Measurements from ENCODE around the gene ZBTB16. TPM values are rescaled to one million over a fixed set of nuclear protein-coding genes. Genes with fewer than 3 reads are reported as not detected.

ZBTB16 gene
- total RNA-seq, 1 experiment from 2014 or later: not detected

DNA sequence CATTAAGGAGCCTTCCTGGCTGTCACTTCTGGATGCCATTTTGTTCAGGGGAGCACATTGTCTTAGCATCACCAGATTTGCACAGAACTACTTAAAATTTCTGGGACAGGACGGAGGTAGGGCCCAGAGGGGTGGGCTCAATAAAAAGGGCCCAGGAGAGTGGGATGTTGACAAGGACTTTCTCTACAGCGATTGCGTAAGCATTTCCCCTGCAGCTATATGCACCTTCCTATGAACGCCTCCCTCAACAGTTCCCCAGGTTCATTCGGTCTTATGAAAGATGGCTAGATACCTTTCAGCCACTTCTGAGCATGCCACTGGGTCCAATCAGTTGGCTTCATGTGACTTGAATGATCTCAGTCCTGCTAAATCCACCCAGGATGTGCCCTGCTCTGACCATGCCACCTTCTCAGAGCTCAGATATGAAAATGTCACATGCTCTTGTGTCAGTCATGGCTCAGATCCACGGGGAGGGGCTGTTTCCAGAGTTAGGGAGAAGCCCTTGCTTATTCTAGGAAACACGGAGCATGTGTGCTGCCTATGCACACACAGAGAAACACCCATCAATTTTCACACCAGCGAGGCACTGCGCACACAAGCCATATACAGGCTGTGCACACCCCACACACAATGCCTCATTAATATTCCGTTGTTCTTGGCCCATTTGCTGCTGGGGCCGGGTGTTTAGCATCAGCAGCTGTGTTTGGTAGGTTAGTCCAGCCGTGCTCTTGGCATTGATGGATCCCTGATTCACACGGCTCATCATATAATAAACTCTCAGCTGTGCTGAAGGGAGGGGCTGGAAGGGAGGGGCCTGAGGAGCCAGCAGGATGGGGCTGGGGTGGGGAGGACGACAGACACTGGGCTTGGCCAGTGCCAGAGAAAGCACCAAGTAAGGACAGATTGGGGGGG lies 184.2 kb downstream of the ZBTB16 start:
- DNase-seq (ENCODE audit: low read depth): no peak

DNA sequence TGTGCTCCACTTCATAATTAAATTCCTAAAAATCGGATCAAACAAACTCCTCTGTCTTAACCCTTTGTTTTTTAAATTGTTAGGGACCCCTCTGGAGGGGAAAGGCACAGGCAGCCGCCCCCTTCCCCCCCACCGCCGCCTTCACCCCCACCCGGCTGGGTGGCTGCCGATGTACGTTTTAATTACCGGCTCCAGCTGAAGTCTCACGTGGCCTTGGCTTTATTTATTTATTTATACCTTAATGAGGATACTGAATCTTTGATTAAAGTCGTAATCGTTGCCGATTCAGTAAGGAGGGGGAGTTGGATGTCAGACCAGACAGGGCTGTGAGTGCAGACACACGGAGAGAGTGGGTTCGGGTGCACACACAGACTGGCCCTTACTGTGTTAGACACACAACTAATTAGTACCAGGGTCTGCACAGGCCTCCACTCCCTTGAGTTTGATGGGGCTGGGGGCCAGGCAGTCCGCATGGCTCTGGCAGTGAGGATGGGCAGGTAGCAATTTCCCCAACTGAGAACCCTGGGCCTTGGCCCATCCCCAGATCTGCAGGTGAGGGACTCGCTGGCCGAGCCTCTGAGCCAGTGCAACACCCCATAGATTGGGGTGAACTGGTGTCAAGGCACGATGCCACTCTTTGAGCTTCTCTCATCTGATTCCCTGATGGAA lies 185.3 kb downstream of the ZBTB16 start:
- DNase-seq (ENCODE audit: low read depth): no peak

DNA sequence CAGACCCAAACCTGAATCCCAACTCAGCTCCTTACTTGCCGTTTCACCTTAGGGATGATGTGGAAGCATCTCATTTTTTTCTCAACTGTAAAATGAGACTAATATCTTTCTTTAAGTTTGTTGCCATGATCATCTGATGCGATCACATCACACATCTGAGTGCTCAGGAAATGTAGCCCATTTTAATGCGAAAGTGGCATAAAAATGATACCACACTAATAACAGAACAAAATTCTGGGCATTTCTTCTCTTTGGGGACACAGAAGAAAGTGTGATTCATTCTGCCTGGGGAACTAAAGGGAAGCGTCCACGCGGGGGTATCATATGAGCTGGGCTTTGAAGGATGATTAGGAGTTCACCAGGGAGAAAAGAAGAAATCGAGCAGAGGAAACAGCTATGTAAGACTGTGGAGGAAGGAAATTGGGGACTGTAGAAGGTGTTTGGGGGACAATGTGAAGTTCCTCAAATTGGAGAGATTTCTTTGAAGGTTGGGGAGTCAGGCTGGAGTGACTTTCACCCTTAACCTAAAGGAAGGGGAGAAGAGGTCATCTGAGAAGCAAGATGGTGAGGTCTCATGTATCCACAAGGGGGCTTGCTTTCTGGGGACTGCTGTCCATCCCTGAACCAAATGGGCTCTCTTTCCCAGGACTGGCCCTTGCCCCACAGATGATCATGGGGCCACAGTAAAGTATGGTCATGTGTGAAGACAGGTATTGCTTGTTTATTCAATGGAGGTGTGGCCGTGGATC lies 187.0 kb downstream of the ZBTB16 start:
- DNase-seq (ENCODE audit: low read depth): no peak

DNA sequence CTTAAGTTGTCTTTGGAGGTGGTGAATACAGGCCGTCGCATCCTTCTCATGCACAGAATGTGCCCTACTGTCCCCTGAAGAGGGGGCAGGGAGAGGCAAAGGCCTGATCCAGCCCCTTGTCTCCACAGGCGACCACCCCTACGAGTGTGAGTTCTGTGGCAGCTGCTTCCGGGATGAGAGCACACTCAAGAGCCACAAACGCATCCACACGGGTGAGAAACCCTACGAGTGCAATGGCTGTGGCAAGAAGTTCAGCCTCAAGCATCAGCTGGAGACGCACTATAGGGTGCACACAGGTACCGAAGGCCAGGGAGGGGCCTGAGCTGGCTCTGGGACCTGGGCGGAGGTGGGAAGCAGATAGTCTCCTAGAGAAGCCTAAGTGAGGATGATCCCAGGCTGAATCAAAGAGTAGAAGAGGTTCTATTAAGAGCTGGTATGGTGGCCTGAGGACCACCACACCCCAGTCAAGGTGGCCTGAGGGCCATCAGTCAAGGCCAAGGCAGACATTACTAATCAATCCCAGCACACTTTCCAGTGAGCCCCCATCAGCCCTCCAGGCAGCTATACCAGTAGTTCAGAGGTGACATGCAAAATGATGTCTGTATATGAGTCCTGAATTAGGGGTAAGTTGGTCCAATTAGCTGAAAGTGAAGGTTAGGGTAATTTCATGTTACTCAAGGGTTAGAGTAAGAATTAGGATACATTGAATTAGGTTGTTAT lies 187.7 kb downstream of the ZBTB16 start:
- DNase-seq (ENCODE audit: low read depth): no peak

DNA sequence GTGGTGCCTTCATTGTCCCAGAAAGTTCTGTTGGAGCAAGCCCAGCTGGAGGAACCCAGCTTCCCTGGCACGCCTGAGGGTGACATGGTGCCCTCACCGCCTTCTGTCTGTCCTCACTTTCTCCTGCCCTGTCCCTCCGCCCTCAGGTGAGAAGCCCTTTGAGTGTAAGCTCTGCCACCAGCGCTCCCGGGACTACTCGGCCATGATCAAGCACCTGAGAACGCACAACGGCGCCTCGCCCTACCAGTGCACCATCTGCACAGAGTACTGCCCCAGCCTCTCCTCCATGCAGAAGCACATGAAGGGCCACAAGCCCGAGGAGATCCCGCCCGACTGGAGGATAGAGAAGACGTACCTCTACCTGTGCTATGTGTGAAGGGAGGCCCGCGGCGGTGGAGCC lies 190.7 kb downstream of the ZBTB16 start:
- no peak for DNase-seq (ENCODE audit: low read depth)

DNA sequence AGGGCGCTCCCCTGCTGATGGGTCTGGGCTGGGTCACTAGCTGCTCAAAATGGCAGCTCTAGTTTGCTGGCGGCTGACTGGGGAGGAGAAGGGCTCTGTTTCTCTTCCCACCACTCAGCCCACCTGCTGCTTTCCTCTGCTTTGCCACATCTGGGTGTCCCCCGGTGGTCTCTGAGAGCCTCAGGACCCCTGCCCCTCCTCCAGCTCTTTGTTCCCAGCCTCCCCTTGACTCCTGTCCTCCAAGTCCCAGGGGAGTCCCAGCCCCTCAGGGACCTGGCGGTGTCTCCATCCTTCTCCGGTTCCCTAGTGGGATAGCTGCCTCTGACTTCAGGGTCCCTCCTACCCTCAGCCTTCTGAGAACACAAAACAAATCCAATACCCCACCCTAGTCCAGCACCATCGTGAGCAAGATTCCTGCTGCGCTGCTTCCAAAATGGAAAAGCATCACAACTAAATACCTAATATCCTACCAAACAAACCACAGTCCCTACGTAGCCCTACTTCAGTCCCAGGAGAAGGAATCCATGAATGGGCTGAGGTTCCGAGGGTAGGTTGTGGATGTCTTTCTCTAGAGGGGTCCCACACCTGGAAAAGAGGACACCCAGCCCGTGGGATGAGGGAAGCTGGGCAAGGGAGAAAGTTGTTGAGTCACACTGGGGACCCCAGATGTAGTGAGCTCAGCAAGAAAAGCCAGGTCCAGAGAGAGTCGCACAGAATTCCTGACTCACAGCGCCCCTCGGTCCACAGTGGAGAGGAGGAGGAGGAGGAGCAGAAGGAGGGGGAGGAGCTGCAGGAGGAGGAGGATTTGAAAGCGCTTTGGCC lies 191.7 kb downstream of the ZBTB16 start:
- DNase-seq (ENCODE audit: low read depth): peak; percentile 34

DNA sequence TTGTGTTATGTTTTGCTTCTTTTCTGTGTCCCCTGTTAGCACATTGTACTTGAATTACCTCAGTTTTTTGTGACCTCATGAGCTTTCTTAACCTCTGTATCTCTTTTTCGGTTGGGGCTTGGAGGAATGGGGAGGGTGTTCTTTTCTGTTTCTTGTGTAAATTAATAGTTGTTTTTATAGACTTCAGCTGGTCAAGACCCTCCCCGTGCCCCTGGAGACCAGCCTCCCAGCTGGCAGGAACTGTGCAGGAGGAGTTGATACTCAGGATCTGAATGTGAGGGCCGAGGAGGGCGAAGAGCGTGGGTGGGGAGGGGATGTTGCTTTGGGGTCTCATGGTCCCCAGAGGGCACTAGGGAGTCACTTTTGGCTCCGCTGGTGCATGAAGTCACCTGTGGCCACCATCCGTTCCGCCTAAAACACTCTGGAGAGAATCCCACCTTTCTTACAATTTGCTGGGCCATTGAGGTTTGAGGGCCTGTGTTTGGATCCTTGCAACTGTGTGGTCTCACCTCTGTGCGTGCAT lies 192.4 kb downstream of the ZBTB16 start:
- no peak for DNase-seq (ENCODE audit: low read depth)

DNA sequence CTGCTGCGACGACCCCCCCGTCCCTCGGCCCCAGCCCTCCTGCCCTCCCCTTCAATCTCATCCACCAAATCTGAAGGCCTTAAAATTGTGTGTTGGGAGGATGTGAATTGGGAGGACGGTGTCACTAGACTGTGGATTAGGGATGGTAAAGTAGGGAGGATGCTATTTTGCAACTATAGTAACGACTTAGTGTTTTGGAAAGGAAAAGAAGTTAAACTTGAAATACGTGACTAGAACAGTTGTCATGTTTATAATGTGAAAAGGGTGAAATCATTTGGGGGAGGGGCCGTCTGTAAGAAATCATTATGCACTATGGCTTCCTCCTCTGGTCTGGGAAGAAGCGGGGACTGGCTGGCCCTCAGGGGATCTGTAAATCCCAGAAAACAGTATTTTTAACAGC lies 193.3 kb downstream of the ZBTB16 start:
- DNase-seq (ENCODE audit: low read depth): no peak

DNA sequence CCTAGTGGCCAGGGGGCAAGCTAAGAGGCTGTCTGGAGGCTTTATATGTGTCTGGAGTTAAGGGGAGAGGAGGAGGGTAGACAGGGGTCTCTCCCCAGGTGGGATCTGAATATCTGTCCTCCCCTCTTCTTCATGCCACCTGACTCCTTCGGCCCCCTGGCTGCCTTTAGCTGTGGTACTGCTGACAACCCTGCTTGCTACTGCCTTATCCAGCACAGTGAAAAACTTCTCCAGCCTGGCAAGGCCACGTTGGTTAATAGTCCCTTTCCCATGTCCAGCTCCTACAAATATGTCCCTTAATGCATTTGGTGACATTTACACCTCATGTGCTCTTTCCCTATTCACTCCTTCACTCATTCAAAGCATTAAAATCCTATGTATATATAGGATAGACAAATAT lies 194.3 kb downstream of the ZBTB16 start:
- DNase-seq (ENCODE audit: low read depth): no peak

DNA sequence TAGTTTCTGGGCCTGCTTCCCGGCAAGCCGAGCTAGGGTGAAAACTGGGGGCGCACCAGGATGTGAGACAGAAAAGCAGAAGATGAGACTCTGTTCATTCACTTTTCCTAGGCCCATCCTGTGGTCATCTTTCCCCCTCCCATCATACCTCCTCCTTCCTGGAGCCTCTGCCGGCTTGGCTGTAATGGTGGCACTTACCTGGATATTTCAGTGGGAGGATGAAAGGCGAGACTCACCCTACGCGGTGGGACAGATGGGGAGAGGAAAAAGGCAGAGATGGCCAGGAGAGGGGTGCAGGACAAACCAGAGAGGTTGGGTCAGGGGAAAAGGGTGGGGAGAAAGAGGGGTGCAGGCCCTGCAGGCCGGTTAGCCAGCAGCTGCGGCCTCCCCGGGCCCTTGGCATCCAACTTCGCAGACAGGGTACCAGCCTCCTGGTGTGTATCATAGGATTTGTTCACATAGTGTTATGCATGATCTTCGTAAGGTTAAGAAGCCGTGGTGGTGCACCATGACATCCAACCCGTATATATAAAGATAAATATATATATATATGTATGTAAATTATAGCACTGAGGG lies 195.1 kb downstream of the ZBTB16 start:
- no peak for DNase-seq (ENCODE audit: low read depth)

DNA sequence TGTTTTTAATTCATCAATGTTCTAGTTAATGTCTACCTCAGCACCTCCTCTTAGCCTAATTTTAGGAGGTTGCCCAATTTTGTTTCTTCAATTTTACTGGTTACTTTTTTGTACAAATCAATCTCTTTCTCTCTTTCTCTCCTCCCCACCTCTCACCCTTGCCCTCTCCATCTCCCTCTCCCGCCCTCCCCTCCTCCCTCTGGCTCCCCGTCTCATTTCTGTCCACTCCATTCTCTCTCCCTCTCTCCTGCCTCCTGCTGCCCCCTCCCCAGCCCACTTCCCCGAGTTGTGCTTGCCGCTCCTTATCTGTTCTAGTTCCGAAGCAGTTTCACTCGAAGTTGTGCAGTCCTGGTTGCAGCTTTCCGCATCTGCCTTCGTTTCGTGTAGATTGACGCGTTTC lies 195.8 kb downstream of the ZBTB16 start:
- no peak for DNase-seq (ENCODE audit: low read depth)

DNA sequence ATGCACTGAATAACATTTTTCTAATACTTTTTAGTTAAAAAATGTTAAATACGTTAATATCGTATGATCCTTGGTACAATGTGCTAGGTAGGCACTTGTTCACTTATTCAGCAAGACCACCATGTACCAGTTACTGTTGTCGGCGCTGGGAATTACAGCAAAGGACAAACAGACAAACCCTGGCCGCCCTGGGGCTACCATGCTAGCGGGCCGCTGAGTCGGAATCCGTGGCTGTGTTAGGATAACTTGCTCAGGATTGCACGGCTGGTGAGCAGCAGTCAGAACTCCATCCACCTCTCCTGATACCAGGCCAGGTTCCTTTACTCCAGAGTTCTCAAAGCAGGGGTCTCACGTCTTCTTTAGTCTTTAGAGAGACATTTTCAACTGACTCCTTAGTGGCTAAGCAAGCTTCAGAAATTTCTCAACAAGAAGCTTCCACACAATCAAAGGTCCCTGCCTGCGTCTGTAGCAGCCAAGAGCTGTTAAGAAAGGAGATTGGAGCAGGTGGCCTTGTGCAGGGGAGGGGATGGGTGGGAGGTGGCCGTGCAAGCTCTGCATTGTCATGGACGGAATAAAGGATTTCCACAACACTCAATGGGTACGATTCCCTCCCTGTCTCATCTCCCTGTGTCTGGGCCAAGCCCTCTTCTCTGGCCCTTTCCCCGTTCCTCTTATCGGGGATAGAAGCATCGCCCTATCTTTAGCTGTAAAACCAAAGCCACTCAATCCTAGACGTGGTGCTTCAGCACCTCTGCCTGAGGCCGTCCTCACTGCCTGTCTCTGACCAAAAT lies 196.9 kb downstream of the ZBTB16 start:
- no peak for DNase-seq (ENCODE audit: low read depth)

DNA sequence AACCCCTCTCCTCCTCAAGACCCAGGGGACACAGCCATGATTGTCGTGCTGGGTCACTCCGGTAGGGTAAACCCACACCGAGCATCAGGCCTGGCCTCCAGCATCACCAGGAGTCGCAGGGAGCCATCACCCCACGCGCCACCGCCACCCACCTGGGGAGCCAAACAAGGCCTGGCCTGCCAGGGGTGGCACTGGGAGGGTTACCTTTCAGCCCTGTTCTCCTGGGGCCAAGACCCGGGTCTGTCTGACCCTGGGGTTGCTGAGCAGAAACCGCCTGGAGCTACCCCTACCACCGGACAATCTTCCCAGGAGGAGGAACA lies 197.4 kb downstream of the ZBTB16 start:
- no peak for DNase-seq (ENCODE audit: low read depth)

DNA sequence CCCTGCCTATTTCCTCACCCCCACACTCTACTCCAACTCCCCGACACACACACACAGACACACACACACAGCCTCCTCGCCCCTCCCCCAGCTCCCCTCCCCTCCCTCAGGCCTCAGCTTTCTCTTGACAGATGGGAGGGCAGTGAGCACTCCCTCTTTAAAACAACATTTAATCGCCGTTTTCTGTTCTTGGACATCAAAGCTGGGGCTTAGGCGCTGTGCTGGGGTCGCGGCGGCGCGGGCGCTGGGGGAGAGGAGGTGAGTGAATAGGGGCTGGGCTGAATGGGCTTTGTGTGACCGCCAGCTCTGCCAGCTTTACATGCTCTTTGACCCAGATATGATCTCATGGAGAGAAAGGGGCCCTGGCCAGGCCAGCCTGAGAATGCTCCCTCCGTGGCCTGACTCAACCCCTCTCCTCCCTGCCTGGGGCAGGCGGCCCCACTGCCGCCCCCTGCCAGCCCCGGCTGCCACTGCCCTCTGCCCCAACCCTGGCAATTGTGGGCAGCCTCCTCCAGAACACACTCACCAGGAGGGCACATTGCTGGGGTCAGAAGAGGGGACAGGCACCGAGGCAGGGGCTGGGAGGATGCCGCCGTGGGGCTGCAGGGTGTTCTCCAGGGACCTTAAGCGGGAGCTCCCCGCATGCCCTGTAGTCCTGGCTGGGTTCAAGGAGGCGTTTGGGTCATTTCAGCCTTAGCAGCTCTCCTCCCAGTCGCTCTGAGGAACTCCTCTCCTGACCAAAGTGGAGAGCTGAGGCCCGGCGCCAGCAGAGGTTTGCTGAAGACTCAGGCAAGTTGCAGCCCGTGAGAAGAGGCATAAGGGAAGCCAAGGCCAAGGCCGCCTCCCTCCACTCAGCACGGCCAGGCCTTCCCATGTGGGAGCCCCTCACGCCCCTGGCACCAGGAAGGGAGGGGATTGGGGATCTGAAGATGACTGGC lies 198.4 kb downstream of the ZBTB16 start:
- peak; percentile 49 for DNase-seq (ENCODE audit: low read depth)

DNA sequence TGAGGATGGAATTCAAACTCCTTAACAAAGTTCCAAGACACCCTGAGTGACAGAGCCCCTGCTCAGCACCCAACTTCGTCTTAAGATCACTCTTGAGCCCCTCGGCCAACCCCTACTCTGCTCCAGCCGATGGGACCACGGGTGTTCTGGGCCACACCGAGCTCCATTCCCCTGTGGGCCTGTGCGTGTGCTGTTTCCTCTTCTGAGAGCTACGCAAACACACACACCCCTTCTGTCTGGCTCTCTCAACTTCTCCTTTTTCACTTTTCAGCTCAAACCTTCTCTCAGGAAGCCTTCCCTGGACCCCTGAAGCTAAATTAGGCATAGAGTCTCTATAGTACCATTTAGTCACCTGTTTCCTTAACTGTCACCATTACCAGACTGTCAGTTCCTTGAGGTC lies 199.2 kb downstream of the ZBTB16 start:
- DNase-seq (ENCODE audit: low read depth): no peak

DNA sequence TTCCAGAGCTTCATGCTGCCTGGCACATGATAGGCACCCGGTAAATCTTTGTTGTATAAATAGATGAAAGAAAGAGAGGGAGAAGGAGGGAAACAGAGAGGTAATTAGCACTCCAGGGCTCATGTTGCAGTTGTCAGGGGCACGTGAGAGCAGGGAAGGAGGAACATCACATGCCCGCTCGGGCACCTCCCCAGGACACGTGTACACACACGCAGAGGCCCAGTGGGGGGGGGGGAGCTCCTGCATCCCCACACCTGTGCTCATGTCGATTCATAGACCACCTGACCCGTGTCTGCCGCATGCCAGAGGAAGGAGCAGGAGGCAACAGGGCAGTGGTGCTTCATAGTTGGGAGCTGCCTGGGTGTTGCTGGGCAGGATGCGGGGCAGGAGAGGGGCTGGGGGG lies 199.6 kb downstream of the ZBTB16 start:
- DNase-seq (ENCODE audit: low read depth): no peak

DNA sequence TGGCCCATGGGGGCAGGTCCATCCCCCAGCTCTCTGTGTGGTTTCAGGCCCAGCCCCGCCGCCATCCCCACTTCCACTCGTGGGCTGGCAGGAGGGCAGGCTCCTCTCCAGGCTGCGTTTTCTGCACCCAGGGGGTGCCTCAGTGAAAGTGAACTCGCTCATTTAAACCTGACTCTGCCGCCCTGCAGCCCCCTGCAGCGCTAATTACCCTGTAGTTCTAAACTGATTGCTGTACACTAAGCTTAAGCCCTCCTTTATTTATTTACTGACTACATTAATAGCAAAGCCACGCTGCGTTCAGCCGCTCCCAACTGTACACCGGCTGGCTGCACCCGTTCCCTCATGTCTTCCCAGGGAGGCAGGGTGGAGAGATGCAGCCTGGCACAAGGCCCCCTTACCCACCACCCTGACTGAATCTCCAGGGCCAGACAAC lies 200.1 kb downstream of the ZBTB16 start:
- no peak for DNase-seq (ENCODE audit: low read depth)

DNA sequence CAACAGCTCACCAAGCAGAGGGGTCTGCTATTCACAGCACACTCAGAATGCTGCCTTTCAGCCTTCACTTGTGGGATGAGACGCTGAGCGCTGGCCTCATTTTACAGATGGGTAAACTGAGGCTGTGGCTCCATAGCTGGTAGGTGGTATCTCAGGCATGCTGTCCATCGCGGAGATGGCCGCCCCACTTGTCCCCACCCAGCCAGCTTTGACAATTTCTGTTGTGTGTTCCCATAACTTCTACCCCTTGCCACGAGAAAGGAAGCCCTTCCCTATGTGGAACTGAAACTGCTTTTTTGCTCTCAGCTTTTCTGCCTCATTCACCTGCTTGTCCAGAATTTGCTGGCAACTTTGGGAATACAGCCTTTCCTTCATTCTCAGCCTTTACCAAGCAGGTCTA lies 200.6 kb downstream of the ZBTB16 start:
- no peak for DNase-seq (ENCODE audit: low read depth)

DNA sequence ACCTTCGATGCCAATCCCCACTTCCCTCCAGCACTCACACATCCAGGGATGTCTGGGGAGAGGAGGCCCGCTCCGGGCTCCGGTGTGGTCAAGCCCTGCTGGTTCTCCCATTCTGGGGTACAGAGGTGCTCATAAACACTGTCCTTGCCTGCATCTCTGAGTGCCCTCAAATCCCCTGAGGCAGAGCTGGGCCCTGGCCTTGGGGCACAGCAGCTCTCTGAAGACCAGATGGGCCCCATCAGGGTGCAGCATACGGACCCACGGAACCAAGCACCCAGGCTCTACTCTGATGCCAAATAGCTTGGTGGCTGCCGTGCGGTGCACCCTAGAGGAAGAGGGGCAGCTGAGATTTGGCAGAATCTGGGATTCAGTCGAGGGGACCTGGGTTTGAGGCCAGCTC lies 201.0 kb downstream of the ZBTB16 start:
- DNase-seq (ENCODE audit: low read depth): no peak
